Caki2 (cell line): ENCODE measurements around the gene SH3BGR. TPM values are rescaled to one million over a fixed set of nuclear protein-coding genes. Genes with fewer than 3 reads are reported as not detected.
A peak's percentile ranks its signal among the peaks of the same experiment; 100 is the strongest.
"Not testable (repeated sequence)": the region's sequence is repeated elsewhere in the genome, so short reads cannot be mapped to it uniquely, and the experiment has no call there.

ENCODE experiments used
- DNase-seq: peaks from one replicate; pipeline ENCODE4 v3.0.0-alpha.2; 2015; ENCODE audit warnings: low read depth
- in situ Hi-C: cut with HindIII; loops from 2 replicates; pipeline ENCODE4 v1.10.0; 2016; ENCODE audit warnings: low sequenced_read_pairs, low pct_unique_long_range_greater_than_20kb, mixed read lengths
- total RNA-seq: library from RNA; depleted of rRNA; stranded (reverse); fragments of >200 nt; shearing (Covaris generic); gene quantifications from 2 replicates; pipeline ENCODE4 v1.2.3, GENCODE V29; 2014; ENCODE audit warnings: low replicate concordance

The SH3BGR gene
- total RNA-seq, 1 experiment from 2014 or later, result 3.6 TPM

DNA sequence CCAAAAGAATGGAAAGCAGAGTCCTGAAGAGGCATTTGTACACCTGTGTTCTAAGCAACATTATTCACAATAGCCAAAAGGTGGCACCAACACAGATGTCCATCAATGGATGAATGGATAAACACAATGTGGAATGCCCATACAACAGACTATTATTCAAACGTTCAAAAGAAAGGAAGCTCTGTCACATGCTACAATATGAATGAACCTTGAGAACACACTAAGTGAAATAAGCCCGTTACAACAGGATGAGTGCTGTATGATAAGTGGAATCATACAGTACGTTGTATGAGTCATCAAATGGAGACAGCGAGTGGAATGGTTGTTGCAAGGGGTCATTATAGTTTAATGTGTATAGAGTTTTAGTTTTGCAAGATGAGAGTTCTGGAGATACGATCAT is 80.1 kb downstream of the SH3BGR start:
- peak; percentile 17 for DNase-seq

DNA sequence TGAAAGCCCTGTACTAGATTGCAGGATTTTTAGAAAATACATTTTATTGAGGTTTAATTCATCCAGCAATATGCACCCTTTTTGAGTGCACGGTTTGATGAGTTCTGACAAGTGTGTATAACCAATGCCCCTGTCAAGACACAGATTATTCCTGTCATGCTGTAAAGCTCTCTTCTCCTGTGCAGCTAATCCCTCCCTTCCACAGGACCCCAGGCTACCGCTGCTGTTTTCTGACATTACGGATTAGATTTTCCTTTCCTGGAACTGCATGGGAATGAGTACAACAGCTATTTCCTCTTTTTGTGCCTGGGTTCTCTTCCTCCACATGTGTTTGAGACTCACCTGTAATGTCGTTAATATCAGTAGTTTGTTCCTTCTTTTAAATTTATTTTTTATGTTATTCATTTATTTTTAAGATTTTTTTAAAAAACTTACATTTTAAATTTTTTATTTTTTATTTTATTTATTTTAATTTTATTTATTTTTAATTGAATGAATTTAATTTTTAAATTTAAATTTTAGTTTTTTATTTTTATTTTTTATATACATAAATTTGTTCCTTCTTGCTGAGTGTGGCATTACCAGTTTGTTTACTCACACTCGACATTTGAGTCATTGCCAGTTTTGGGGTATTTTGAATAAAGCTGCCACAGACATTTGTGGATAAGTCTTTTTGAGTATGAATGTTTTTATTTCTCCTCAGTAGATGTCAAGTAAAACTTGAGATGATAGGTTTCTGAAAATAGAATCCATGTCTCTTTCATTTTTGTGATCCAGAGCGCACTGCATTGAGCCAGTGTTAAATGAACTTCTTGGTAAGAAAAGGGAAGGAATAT is 82.0 kb downstream of the SH3BGR start:
- DNase-seq, result no peak
- in situ Hi-C loops, result no loop called here

More for the DNA sequence above, 80.1 kb downstream of the SH3BGR start:
- in situ Hi-C loops, result no loop called here

DNA sequence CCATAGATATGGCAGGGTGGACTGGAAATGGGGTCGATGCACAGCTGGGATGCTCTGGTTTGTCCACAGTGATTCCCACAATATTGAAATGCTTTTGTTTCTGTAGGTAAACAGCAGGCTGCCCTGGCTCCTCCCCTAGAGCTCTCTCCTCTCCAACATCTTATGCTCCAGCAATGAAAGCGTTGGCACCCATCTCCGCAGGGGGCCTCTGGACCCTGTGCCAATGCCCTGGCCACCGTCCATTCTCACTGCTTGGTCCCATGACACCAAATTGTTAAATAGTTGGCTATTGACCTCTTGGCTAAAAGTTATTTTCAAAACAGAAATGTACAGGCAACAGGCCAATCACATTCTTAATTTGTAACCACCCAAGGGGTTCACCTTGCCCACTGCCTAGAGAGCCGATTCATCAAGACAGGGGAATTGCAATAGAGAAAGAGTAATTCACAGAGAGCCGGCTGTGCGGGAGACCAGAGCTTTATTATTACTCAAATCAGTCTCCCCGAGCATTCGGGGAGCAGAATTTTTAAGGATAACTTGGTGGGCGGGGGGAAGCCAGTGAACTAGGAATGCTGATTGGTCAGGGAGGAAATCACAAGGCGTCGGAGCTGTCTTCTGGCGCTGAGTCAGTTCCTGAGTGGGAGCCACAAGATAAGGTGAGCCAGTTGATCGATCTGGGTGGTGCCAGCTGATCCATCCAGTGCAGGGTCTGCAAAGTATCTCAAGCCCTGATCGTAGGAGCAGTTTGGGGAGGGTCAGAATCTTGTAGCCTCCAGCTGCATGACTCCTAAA is 84.1 kb downstream of the SH3BGR start:
- in situ Hi-C loops, result no loop called here
- DNase-seq, result no peak

DNA sequence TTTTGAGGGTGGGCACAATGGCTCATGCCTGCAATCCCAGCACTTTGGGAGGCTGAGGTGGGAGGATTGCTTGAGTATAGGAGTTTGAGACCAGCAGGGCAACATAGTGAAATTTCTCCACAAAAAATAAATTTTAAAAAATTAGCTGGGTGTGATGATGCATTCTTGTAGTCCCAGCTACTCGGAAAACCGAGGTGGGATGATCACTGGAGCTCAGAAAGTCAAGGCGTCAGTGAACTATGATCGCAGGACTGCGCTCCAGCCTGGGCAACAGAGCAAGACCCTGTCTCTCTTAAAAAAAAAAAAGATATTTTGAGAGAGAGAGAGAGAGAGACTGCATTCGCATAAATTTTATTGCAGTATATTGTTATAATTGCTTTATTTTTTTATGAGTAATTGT is 85.1 kb downstream of the SH3BGR start:
- DNase-seq, result no peak
- in situ Hi-C loops, result no loop called here

DNA sequence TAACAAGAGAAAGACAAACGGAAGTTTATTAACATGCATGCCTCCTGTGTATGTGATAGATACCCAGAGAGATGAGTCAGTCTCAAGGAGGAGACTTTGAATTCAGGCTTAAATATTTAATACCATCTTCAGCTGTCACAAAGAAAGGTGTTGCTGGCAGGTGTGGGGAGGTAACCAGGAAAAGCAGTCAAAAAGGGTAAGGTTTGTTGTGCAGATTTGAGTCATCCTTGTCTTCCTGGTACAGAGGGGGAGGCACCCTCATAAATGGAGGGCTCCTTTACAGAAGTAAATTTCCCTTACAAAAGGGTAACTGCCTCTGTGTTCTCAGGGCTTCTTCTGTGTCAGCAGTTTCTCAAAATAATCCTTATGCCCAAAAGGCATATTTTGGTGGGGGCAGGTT is 85.8 kb downstream of the SH3BGR start:
- no peak for DNase-seq
- in situ Hi-C loops, result no loop called here

DNA sequence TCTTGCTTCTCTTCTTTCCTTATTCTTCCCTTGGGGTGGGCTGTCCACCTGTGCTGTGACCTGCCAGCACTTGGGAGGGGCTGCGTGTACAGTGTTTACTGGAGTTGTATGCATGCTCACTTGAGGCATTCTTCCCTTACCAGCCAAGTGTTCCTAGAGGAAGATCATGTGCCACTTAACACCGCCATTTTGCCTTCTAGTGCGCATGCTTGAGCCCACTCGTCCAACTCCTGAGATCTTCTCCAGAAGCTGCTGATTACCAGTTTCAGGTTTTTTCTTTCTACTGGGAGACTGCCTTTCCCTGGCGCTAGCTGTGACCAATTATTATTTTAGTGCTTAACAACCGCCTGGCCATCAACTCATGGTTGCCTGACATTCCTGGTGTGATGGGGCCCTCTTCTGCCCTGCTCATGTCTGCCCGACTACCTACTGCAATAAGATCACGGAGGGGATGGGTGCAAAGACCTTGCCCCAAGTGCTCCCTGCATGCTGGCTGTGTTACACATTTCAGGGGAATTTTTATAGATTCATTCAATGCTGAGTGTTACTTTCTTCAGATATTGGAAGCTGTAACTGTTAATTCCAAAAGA is 86.8 kb downstream of the SH3BGR start:
- DNase-seq, result no peak
- in situ Hi-C loops, result no loop called here

DNA sequence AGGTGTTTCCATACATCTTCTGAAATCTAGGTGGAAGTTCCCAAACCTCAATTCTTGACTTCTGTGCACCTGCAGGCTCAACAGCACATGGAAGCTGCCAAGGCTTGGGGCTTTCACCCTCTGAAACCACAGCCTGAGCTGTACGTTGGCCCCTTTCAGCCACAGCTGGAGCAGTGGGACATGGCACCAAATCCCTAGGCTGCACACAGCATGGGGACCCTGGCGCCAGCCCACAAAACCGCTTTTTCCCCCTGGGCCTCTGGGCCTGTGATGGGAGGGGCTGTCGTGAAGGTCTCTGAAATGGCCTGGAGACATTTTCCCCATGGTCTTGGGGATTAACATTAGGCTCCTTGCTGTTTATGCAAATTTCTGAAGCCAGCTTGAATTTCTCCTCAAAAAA is 88.6 kb downstream of the SH3BGR start:
- in situ Hi-C loops, DNase-seq: not testable (repeated sequence)

DNA sequence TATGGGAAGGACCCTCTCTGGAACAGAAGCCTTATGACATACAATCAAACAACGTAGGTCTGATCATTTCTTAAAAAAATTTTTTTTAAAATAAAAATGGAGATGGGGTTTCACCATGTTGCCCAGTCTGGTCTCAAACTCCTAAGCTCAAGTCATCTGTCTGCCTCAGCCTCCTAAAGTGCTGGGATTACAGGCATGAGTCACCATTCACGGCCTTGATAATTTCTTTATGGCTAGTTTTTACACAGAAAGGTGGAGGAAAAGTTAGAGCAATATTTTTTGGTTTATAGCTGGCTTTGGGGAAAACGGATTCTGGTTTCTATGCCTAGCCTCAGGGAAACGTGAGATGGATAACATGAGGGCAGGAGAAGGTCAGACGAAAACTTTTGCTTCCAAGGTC is 91.0 kb downstream of the SH3BGR start:
- no peak for DNase-seq
- in situ Hi-C loops, result no loop called here

DNA sequence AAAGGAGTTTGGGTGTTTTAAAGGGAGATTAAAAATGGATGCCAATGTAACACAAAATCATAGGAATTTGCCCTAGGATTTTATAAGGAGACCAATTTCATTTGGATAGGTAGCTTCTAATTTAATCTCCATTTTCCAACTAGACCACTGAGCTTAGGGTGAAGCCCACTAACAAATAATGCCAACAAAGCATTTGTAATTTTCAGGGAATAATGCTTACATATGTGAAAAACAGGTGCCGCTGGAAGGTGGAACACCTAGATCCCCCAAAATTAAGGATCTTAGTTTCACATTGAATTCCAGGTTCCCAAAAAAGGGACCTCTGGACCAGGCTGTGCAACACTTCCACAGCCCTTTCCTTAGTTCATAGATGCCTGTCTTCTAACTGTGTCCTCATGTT is 94.8 kb downstream of the SH3BGR start:
- in situ Hi-C loops, result no loop called here
- no peak for DNase-seq

DNA sequence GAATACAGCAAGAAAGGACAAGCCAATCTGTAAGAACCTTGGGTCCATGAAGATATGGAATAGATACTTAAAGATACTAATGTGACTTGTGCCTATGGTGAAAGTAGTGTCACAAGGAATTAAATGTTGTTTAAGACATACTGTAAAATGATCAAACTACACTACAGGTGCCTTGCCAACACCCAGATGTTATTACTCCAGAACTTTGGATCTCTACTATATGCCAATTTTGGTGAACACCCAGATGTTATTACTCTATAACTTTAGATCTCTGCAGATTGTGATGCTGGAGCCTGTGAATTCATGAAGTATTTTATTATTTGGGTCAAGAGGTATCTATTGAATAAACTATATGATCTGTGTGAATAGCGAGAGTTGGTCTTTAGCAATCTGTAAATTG is 101.1 kb downstream of the SH3BGR start:
- DNase-seq, result no peak
- in situ Hi-C loops, result no loop called here

DNA sequence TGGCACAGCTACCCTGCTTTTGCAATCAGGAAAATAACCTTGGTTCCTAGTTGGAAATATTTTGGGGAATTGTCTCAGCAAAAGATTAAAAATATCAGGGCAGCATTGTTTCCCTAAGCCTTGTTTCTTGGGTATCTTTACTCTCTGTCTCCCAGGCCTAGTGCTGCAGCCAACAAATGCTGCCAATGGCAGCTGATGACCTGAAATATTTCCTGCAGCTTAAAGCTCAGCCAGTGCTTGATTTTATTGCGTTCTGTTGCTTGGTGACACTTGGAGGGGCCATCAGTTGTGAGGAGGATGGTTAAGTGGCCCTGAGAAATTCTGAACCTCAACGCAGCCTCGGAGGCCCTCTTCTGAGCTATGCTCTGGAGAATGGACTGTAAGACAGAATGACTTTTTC is 101.6 kb downstream of the SH3BGR start:
- in situ Hi-C loops, result no loop called here
- no peak for DNase-seq

DNA sequence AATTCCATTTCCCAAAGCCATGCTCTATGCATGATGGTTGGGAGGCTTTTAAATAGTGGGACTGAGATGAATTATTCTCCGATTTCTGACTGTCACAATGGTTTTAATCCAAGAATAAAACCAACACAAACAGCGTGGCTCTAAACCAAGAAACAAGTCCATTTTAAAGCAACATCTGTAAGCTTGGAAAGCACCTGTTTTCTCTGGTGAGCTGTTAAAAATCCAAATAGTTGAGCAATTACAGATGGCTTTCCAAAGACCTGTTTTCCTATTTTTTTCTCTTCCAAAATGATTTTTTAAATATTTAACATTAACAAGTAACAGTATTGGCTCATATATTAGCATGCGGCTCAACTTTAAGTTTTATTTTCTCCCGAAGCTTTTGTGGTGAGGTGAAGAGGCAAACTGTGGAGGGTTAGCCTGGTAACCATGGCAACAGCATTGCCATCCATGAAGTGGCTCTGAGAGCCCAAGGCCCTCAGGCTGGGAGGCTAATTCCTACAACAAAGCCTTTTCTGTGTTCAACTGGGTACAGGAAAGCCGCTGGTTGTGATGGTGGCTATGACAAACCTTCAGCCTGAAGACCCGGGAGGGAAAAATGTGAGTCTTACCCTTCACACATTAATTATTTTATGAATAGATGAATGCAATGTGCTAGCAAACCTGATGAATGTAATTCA is 104.3 kb downstream of the SH3BGR start:
- in situ Hi-C loops, result no loop called here
- no peak for DNase-seq

DNA sequence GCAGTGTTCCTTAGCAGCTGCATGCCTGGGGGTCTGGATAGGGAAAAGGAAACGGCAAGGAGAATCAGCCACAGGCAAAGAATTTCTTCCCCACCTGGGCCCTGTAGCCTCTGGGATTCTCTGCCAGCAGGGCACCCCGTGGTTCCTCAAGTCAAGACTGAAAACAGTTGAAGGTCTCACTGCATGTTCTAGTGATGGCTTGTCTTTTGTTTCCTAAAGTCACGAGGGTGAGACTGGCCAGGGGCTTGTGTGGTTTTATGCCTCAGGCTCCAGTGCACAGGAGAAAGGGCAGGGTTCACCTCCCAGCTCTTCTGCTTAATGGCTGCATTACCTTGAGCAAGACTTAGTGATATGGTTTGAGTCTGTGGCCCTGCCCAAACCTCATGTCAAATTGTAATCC is 107.7 kb downstream of the SH3BGR start:
- no peak for DNase-seq
- in situ Hi-C loops, result no loop called here

DNA sequence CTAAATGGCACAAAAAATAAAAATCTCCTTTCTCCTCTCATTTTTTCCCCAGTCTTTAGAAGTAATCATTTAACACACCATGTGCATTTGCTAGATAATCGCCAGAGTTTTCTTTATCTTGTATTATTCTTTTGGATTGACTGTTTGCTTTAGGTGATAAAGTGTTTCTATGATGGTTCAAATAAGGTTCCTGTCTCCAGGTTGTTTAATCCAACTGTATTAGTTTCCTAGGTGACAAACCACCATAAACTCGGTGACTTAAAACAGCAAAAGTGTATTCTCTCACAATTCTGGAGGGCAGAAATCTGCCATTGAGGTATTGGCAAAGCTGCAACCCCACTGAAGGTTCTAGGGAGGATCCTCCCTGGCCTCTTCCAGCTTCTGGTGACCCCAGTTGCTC is 109.4 kb downstream of the SH3BGR start:
- in situ Hi-C loops, result no loop called here
- DNase-seq, result no peak

DNA sequence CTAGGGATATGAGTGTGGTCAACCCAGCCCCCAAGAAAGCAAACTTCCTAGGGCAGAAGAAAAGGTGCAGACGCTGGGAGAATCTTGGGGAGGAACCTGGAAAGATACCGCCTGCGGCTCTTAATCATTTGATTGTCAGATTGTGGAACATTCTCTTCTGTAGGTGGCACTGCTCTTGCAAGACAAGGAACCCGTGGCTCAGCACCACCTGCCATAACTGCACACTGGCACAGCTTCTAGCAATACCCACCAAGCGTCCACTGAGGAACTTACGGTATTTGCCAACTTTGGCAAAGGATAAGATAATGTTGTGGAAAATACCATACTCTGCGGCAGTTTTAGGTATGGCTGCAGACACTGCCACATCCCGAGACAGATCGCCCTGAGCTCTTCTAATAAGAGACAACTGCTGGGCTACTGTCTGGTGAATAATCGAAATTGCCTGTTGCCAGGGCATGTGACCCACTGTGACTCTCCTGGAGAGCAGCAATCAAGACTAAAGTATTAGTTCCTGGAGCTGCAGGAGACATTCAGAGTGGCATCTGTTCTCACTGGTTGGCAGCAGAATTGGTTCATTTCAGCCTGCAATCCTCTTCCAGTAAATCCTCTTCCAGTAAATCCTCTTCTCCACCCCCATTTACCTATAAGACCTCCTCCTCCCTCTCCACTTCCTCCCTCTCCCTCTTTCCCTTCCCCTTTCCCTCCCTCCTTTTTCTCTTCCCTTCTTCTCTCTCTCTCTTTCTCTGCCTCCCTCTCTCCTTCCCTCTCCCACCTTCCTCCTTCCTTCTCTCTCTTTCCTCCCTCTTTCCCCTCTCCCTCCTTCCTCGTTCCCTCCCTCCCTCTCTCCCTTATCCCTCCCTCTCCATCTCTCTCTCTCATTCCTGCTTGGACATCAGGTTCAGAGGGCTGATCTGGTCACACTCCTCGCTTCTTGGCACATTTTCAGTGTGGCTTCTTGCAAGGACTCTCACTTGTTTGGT is 111.3 kb downstream of the SH3BGR start:
- in situ Hi-C loops, result no loop called here
- no peak for DNase-seq

DNA sequence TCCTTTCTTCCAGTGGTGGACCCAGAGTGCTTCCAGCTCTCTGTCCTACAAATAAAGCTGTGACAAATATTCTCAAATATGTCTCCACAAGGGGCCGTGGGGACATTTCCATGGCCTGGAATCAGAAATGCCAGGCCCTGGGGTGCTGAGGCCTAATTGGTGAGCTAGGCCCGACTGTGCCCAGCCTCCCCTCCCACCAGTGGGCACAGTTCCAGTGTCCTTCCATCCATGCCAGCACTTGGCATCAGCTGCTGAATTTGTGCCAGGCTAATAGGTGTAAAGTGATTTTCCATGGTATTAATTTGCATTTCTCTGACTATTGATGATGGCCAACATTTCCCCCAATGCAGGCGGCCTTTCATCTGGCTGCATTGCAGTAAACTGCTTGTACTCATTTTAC is 112.4 kb downstream of the SH3BGR start:
- in situ Hi-C loops, result no loop called here
- no peak for DNase-seq
